T follicular helper cell (primary cell): Measurements from ENCODE around the gene MAS1.

Experiments used
- DNase-seq: peaks from one replicate; pipeline ENCODE4 v3.0.0-alpha.2; 2020; ENCODE audit warnings: low read depth

Gene MAS1

DNA sequence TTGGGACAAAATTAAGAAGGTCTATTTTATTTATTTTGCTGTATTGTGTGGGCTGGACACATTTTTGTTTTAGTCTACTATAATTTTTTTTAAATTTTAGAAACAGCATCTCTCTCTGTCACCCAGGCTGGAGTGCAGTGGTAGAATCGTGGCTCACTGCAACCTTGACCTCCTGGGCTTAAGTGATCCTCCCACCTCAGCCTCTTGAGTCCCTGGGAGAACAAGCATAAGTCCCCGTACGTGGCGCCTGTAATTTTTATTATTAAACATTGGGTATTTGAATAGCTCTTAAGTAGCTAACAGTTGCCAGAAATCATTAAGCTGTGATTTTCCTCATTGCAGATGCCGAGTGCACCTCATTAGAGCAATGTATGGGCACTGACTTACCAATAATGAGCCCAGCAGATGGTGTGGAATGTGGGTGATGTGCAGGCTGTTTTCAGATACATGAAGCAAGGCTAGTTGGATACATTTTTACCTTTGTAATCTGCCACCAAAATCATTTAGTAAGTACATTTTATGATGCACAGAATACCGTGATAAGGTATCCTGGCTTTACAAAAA is 10.3 kb upstream of the MAS1 start:
- DNase-seq = no peak

DNA sequence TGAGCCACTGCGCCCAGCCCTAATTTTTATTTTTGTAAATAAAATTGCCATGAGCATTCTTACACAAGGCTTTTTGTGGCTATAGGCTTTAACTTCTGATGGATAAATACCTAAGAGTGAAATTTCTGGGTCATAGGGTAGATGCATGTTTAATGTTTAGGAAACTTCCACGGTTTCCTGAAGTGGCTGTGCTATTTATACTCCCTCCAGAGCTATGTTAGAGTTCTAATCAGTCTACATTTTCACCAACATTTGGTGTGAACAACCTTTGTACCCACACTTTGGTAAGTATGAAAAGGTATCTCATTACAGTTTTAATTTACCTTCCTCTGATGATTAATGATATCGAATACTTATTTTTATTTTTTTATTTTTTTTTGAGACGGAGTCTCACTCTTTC is 6.1 kb upstream of the MAS1 start:
- DNase-seq = no peak

DNA sequence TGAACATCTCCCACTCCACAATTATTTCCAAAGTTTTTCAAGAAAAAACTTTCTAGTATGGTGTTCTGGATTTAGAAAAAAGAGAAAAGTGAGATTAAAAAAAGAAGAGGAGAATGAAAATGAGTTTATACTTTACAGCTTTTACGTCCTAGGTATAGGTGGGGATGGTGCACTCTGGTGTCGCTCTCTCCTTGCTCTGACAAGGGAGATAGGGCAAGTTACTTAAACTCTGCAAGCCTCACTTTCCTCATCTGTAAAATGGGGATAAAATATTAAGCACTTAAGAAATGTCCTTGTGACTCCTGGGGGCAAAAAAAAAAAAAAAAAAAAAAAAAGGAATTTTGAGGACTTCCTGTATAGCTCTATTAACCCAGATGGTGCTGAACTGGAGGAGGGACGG is 4.5 kb upstream of the MAS1 start:
- DNase-seq = no peak

DNA sequence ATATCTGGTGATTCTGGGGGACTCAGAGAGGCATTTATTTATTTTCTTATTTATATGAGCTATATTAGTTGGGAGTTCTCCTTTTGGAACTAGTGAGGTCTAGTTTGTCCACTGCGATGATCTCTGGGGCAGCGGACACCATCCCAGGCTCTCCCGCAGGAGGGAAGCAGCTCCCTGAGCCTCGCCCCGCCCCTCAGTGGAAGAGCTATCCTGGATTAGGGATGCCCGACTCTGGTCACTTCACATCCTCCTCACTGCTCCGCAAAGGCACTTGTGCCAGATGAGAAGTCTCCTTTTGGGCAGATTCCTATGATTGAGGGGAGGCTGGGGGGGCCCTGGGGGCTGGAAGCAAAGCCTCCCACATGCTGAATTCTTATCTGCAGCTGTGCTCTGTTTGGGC is 3.6 kb upstream of the MAS1 start:
- DNase-seq = no peak

DNA sequence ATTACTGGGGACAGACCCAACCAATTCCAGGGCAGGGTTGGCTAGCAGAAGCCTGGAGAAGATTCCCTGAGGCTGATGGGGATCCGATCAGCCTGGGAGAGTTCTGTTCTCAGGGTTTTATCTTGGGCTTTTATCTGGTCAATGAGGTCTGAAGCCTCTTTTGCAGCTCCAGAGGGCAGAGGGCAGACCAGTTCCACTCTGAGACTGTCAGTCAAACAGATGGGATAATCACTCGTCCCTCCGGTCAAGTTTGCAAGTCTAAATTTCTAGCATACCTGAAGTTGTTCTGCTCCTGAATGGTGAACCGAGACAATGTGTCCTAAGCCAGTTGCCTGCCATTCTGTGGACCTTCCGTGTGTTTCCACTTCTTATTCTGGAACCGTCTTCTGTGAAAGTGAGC is 3.0 kb upstream of the MAS1 start:
- DNase-seq = no peak

DNA sequence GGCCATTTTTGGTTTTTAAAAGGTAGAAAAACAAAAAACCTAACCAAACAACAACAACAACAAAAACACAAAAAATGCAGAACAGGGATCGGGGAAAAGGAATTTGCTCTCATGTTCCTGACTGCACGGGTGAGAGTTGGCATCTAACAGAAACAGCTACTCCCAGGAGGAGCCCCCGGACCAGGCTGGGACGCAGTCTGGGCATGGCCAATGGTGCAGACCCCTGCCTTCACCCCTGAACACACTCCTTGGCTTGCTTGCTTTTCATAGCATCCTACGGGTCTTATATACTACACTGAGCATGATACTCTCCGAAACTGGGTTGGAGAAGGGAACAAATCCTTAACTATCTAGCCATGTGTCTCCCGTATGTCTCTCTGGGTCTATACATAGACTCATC is 587 bp upstream of the MAS1 start:
- DNase-seq = no peak

DNA sequence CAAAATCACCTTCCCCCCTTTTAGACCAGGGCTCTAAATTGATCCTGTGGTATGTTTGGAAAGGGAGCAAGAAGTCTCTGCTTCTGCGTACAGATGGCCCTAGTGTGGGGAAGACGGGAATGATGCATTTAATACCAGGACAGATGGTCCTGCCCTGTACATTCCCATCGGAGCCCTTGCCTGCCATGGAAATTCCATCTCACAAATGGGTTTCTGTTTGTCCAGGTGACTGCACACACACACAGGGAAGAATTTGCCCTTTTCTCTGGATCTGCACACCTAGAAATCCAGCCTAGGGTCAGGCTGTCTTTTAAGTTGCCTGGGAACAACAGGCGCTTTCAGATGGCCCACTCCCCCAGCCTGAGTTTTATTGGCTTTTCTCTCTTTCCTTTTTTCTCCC is 1.3 kb downstream of the MAS1 start:
- DNase-seq = no peak

DNA sequence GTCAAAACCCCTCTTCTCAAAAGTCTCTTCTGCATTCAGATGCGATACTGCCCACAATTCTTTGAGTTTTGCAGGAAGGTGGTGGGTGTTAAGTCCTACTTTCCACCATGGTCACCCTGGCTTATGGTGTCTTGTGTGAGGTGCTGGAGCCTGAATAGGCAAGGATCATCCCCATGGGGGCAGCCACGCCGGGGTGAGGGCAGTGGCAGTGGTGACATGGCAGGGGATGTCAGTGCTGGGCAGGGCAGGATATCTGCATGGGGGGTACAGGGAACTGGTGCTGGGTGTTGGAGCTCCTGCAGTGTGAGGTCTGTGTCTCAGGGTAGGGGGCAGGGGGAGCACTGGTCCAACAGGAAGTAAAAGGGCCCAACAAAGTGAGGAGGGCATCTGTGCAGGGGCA is 2.3 kb downstream of the MAS1 start:
- no peak for DNase-seq

DNA sequence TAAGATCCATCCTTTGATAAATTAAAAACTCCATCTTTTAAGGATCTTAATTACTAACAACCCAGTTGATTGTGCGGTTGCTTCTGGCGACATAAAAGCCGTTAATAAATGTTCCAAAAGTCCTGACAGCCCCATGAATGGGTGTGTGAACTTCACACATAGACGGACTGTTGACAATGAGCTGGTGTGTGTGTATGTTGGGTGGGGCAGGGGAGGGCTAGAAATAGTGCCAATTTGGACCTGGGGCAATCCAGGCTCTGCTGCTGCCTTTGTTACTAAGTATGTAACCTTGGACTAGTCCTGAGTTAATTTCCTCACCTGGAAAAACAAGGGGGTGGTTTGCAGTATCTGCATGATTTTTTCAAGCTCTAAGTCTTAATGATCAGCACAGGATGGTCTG is 4.2 kb downstream of the MAS1 start:
- DNase-seq = no peak

DNA sequence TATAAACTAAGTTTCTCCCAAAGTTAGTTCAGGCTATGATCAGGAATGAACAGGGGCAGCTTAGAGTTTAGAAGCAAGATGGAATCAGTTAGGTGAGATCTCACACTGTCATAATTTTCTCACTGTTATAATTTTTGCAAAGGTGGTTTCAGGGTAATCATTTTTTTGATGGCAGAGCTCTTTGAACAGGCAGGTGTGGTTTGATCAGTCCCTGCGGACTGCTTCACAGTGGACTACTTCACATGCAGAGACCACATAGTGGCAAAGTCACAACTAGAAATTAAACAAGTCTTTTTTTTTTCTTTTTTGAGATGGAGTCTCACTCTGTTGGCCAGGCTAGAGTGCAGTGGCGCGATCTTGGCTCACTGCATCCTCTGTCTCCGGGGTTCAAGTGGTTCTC is 6.8 kb downstream of the MAS1 start:
- DNase-seq = no peak

DNA sequence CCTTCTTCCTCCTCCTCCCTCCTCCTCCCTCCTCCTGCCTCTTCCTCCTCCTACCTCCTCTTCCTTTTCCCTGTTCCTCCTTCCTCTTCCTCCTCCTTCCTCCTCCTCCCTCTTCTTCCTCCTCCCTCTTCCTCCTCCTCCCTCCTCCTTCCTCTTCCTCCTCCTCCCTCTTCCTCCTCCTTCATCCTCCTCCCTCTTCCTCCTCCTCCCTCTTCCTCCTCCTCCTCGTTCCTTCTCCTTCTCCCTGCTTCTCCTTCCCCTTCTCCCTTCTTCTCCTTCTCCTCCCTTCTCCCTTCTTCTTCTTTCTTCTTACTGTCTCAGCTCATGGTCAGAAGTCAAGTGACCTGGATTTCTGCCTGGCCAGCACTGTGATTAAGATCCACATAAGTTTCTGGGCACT is 7.7 kb downstream of the MAS1 start:
- DNase-seq = no peak

DNA sequence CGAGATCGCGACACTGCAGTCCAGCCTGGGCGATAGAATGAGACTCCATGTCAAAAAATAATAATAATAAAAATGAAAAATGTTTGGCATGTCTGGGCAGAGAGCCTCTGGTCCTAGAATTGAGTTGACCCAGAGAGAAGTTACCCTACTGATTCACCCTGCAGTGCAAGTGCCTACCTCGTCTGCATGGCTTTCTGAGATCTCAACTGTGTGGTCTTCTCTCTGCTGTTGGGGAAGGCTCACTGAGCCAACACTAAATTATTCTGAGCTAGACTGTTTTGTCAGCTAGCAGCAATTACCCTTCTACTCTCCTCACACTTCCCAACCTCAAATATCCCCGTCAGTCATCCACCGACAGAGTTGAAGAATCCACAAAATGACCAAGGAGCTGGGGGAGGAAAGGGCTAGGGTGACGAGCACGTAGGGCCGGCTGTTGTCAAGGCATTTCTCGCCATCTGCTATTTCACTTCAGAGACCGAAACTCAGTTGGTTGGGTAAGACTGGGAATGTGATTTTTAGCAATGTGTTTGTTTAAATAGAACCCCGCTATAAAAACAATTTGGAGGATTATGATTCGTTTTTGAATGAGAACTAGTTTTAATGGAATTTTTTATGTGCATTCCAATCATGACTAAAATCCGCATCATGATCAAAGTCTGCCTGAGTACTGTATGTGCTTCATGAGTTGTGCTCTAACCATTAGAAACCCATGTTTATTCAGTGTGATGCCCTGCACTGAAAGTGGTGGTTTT is 9.4 kb downstream of the MAS1 start:
- no peak for DNase-seq

DNA sequence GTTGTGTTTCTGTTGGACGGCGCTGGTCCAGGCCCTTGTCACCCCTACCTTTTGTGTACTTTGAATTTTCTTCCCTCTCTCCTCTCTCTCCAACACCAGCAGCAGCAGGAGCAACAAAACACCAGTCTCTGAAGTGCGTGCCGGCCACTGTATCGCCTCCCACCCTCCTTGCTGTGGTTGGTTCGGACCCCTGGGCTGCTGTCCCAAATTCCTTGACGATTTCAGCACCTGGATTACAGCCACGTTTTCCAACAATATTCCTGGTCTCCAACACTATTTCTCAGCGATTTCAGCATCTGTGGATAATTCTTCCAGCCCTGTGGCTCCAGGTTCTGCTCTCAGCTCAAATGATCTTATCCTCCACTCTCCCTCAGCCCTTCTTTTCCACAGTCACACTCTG is 11.8 kb downstream of the MAS1 start:
- no peak for DNase-seq

DNA sequence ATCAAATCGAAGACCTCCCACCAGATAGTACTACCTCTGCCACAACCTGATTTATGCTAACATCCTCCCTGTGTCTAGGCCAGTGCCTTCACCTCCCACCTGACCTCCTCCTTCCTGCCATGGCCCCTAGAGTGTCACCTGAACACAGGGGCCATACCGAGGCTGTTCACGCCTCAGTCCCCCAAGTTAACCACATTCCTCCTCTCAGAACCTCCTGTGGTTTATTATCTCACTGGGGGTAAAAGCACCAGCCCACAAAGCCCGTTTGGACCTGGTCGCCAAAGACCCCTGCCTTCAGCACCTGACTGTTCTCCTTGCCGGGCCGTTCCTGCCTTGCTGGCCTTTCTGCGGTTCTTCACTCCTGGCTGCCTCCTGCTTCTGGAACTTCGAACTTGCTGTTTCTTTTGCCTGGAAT is 13.7 kb downstream of the MAS1 start:
- DNase-seq = no peak

DNA sequence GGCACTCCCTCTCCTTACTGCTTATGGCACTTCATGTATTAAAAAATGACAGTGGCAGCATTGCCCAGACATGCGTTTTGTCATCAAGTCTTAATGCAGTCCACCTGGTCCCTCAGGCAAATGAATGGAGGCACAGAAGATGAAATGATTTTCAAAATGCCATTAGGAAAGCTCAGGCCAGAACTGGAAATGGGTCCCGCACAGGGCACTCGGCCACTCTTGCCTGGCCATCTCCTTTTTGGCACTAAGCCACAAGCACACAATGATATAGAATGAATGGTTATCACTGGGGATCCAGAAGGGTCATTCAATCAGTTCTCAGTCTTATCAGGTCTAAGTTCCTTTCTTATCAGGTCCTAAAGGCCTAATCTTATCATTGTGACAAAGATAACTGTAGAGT is 15.6 kb downstream of the MAS1 start:
- DNase-seq = no peak

DNA sequence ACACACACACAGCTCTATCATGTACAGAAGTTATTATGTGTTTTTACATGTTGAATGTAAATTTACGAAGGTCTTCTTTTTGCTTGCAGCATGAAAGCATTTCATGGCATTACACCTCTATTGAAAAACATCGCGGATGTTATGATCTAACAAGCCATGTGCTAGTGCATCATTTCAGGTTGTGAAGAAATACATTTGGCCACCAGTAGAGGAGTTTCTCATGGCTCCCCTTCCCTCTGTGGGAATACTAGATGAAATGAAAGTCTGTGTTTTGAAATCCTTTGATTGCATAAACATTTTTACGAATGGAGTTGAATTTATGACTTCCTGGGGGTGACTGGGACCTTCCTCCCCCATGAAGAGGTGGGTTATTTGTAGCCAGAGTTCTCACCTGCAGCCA is 17.7 kb downstream of the MAS1 start:
- no peak for DNase-seq

DNA sequence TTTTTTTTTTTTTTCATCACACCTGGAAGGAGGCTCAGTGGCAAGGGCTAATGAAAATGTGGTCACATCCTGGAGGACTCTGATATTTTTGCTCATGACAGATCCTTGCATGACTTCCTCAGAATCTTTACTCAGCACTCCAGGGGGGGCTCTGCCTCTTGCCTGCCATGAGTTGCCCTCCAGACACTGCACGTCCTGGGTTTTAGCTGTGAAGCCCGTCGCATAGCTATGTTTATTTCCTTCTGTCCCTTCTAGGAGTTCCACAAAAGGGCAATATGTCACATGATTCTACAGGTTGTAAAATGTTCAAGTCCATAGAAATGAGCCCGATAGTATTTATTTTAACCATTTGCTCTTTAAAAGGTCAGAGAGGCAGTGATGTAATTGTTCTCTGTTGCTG is 18.2 kb downstream of the MAS1 start:
- DNase-seq = no peak

DNA sequence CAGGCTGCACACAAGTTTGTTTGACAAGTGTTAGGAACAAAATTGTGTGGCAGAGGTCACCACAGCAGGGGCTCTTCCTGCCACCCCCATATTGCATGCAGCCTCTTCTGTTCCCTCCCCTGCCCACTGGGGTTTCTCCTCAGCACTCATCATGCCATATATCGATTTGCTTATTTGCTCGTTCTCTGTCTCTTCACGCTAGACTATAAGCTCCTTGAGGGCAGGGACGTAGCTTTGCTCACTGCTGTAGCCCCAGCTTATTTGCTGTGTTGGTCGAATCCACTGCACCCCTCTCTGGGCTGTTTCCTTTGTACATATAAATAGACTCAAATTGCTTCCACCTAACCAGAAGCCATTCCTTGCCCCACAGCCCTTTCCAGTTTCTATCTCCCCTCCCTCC is 19.6 kb downstream of the MAS1 start:
- no peak for DNase-seq

DNA sequence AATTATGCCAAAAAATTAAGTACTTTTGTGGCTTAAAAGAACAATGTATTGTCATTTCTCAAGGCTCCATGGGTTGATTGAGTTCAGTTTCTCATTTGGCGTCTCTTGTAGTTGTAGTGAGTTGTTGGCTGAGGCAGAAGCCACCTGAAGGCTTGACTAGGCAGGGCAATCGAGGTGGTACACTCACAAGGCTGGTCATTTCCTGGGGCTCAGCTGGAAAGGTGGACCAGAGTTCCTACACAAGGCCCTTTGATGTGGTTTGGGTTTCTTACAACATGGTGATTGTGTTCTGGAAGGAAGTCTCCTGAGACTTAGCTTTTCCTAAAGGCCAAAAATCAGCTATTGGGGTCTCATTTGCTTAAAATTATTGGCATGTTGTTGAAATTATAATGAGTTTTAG is 22.6 kb downstream of the MAS1 start:
- no peak for DNase-seq

DNA sequence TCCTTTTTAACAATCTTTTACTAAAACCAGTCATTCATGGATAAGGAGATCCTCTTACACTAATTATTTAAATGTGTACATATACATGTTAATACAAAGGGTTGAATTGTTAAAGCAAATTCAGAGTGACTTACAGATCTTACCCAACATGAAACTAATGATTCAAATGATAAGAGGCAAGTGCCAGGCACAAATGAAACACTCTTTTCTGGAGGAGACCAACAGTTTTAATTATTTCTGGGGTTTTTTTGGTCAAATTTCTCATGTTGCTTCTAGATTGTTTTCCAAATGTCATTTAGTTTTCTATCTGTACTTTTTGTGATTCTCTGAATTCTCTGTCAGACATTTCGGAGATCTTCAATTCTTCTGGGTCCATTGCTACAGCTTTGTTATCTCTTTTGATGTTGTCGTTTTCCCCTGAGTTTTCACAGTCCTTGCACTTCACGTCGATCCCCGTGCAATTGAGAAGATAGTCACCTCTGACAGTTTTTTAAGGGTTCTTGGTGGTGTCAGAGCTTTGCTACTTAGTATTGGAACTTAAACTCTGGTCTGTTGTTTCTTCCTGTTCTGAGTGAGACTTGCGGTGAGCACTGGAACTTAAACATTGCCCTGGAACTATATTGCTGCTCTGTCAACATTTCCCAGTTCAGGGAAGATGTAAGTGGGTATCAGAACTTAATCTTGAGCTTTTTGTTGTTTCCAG is 23.2 kb downstream of the MAS1 start:
- no peak for DNase-seq

DNA sequence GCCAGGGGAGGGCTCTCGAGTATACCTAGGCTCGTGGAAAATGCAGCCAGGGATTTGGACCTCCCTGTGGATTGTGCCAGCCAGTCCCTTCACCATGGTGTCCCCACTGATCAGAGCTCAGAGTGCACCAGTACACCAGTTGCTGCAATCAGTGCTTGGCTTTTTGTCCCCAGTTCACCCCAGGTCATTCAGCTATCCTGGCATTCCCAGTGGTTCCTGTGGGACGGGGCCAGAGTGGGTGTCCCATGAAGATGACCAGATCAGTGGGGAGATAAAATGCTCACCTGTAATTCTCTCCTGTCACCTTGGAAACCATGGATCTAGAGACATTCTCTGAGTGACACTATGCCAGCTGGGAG is 23.8 kb downstream of the MAS1 start:
- no peak for DNase-seq

DNA sequence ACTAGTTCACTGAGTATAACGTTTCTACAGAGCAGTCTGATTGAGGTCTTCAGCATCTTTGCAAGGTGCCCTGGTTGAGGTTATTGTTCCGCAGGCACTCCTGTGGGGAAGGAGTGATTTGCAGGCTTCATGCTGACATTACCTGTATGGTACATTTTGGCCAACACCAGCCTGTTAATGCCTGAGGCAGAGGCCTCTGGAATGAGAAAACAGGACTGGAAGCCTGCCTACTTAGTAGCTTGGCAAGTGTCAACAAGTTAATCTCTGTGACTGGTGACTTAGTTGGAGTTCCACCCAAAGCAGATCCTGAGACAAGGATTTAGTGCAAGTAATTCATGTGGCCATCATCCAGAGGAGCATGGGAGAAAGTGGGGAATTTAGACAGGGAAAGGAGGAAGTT is 24.6 kb downstream of the MAS1 start:
- no peak for DNase-seq

DNA sequence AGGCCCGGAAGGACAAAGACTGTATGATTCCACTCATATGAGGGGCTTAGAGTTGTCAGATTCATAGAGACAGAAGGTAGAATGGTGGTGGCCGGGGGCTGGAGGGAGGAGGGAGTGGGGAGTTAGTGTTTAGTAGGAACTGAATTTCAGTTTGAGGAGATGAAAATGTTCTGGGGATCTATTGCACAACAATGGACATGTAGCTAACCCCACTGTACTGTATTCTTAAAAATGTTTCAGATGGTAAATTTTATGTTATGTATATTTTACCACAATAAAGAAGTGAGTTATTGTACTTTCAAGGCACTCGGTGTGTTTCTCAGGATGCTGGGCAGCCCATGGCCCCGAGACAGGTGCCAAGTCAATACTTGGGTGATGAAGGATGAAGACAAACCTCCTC is 25.4 kb downstream of the MAS1 start:
- no peak for DNase-seq

DNA sequence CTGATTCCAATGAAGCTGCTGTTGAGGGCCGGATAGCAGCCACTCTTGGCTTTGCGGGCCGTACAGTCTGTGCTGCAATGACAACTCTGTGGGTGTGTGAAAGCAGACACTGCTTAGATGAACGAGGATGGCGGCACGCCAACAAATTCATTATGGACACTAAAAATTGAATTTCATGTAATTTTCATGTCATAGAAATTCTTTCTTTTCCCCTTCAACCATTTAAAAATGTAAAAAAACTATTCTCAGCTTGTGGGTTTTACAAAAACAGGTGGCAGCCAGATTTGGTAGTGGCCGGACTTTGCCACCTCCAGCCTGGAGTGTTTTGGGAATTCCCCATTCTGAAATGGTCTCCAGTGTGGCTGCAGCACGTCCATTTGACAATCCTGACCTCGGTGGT is 26.0 kb downstream of the MAS1 start:
- no peak for DNase-seq
